ENCODE results near the gene ATP5PD. TPM values are rescaled to one million over a fixed set of nuclear protein-coding genes. Genes with fewer than 3 reads are reported as not detected.
"Not testable (repeated sequence)": the region's sequence is repeated elsewhere in the genome, so short reads cannot be mapped to it uniquely, and the experiment has no call there.

ATP5PD gene
- total RNA-seq, 4 donors from 2014 or later, result 172 to 408 (median 330) TPM

GRCh38 chr17:75030161-75030560 is 16.6 kb downstream of the ATP5PD start:
- WGBS, 2 donors, result 87% methylated on average over 8 of the region's 8 CpGs
- Histone ChIP-seq H3K27ac (no peak overlapping the region), H3K4me3 (replicated peaks in 1 of 3) (no peak overlapping the region), H3K4me1 (peaks cover 0 to 24% of the 10 kb centered on the region in 2 donors), H3K36me3 (no peaks in the 10 kb centered on the region), H3K27me3 (no peaks in the 10 kb centered on the region), H3K9me3 (no peaks in the 10 kb centered on the region)
- intact Hi-C loops (cut with DNase I), result no loop called here
- no peak for DNase-seq
- no peak for TF ChIP-seq CTCF (IDR thresholded peaks at IDR 0.05)
- no peak for TF ChIP-seq POLR2A (IDR thresholded peaks at IDR 0.05)

DNA sequence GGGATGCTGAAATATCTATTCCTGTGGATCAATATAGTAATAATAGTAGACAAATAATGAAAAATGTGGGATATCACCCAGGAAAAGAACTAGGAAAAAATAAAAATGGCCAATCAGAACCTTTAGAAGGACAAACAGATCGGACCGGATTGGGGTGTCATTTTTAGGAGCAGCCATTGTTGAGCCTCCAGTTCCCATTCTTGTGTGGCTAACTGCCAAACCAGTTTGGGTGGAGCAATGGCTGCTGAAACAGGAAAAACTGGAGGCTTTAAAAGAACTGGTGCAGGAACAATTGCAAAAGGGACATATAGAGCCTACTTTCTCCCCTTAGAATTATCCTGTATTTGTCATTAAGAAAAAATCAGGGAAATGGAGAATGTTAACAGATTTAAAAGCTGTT is 20.1 kb downstream of the ATP5PD start:
- H3K4me1 ChIP-seq; H3K27ac ChIP-seq; intact Hi-C loops (cut with DNase I); H3K9me3 ChIP-seq; H3K36me3 ChIP-seq; H3K27me3 ChIP-seq; H3K4me3 ChIP-seq (replicated peaks in 1 of 3); DNase-seq: not testable (repeated sequence)
- 72 to 85% methylated on average over 2 of the region's 2 CpGs for WGBS, 2 donors

GRCh38 chr17:75025398-75025734 is 21.4 kb downstream of the ATP5PD start:
- H3K9me3 ChIP-seq; H3K27ac ChIP-seq; intact Hi-C loops (cut with DNase I); H3K4me3 ChIP-seq (replicated peaks in 1 of 3); DNase-seq; H3K27me3 ChIP-seq; H3K4me1 ChIP-seq: not testable (repeated sequence)
- WGBS, 2 donors, result 91 to 94% methylated on average over 9 of the region's 9 CpGs
- peaks cover 13 to 18% of the 10 kb centered on the region in 2 donors for H3K36me3 ChIP-seq

GRCh38 chr17:75024686-75025397 is 21.9 kb downstream of the ATP5PD start:
- DNase-seq, result no peak
- Histone ChIP-seq H3K27me3 (no peaks in the 10 kb centered on the region), H3K4me3 (replicated peaks in 1 of 3) (no peak overlapping the region), H3K27ac (no peak overlapping the region), H3K36me3 (peaks cover 13 to 18% of the 10 kb centered on the region in 2 donors), H3K9me3 (no peaks in the 10 kb centered on the region), H3K4me1 (no peaks in the 10 kb centered on the region)
- 90 to 91% methylated on average over 10 of the region's 10 CpGs for WGBS, 2 donors
- intact Hi-C loops (cut with DNase I), result no loop called here
- TF ChIP-seq POLR2A (IDR thresholded peaks at IDR 0.05) (no peak), CTCF (IDR thresholded peaks at IDR 0.05) (no peak)

DNA sequence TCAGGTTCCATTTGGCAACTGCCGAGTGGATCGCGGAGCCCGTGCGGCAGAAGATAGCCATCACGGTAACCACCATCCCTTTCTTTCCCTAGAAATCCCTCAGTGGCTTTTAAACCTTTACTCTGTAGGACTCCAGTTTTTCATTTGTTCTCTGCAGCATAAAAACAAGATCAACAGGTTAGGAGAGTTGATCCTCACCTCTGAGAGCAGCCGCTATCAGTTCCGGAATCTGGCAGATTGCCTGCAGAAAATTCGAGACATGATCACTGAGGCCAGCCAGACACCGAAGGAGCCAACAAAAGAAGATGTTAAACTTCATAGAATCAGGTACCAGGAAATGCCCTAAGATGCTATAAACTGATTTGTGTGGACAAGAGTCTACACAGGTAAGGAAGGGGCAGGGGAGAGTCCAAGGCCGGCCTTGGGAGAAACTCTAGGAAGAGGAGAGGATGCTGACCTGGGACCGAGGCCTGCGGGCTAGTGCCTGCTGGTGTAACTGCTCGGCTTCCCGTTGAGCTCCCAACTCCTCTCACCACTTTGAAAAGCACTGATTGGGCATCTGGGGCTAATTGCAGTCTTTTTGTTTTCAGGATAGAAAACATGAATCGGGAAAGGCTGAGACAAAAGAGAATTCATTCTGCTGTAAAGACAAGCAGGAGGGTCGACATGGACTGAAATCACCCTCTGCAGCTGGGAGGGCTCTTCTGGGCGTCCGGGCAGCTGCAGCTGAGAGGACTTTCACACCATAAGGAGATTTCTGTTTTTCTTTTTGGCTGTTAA is 26.2 kb downstream of the ATP5PD start:
- peaks cover 13 to 18% of the 10 kb centered on the region in 2 donors for H3K36me3 ChIP-seq
- intact Hi-C loops (cut with DNase I), result no loop called here
- no peak overlapping the region for H3K27ac ChIP-seq
- H3K4me3 ChIP-seq (replicated peaks in 1 of 3), result no peak overlapping the region
- TF ChIP-seq CTCF (IDR thresholded peaks at IDR 0.05) (no peak), POLR2A (IDR thresholded peaks at IDR 0.05) (no peak)
- no peak for DNase-seq
- H3K4me1 ChIP-seq, result no peaks in the 10 kb centered on the region
- no peaks in the 10 kb centered on the region for H3K9me3 ChIP-seq
- no peaks in the 10 kb centered on the region for H3K27me3 ChIP-seq
- WGBS, 2 donors, result 92 to 94% methylated on average over 19 of the region's 19 CpGs

- DNase-seq, result no peak
- TF ChIP-seq POLR2A (IDR thresholded peaks at IDR 0.05), result no peak
- TF ChIP-seq CTCF (IDR thresholded peaks at IDR 0.05), result no peak
- H3K4me3 ChIP-seq (replicated peaks in 1 of 3), result no peak overlapping the region
- no peaks in the 10 kb centered on the region for H3K9me3 ChIP-seq
- intact Hi-C loops (cut with DNase I), result no loop called here
- WGBS, 2 donors, result 96 to 97% methylated on average over 3 of the region's 3 CpGs
- no peak overlapping the region for H3K27ac ChIP-seq
- no peaks in the 10 kb centered on the region for H3K4me1 ChIP-seq
- H3K27me3 ChIP-seq, result no peaks in the 10 kb centered on the region
- H3K36me3 ChIP-seq, result peaks cover 13 to 18% of the 10 kb centered on the region in 2 donors
Measured at GRCh38 chr17:75019710-75020109, 27.1 kb downstream of the ATP5PD start.

All from thyroid gland (tissue), 4 donors.